OCI-LY3 (cell line): ENCODE measurements around the gene NKAPD1.

Source experiments
- H2AFZ ChIP-seq: fragments of 200-600, 300-600 bp; shearing (Covaris generic); 2 replicates; pipeline ENCODE4 v1.6.0; 2014; ENCODE audit warnings: antibody characterized with exemption, low read depth, low read length
- H3K27ac ChIP-seq: fragments of 200-600, 300-600 bp; sonication (generic); 2 replicates; pipeline ENCODE4 v1.5.1; 2014; ENCODE audit warnings: mild to moderate bottlenecking, low read length, moderate library complexity, mixed read lengths
- H3K27me3 ChIP-seq: fragments of 200-600, 300-600 bp; sonication (generic); 2 replicates; pipeline ENCODE4 v1.6.1; 2014; ENCODE audit warnings: low read depth, low read length, mixed read lengths
- H3K36me3 ChIP-seq: fragments of 200-600, 300-600 bp; sonication (generic); replicated peaks from 2 replicates; pipeline ENCODE3; 2014; ENCODE audit warnings: low read depth, low read length, mixed read lengths
- H3K4me1 ChIP-seq: fragments of 300-600, 200-600 bp; sonication (generic); 2 replicates; pipeline ENCODE4 v1.6.1; 2014; ENCODE audit warnings: low read length, mixed read lengths
- H3K4me2 ChIP-seq: fragments of 200-600, 300-600 bp; sonication (generic); 2 replicates; pipeline ENCODE4 v1.6.1; 2014; ENCODE audit warnings: low read length, mixed read lengths
- H3K4me3 ChIP-seq: fragments of 300-600, 200-600 bp; sonication (generic); 2 replicates; pipeline ENCODE4 v1.5.1; 2014; ENCODE audit warnings: antibody characterized with exemption, mild to moderate bottlenecking, low read length, moderate library complexity
- H3K79me2 ChIP-seq: fragments of 300-600, 200-600 bp; shearing (Covaris generic); 2 replicates; pipeline ENCODE4 v1.6.1; 2014; ENCODE audit warnings: mild to moderate bottlenecking, low read length, mixed read lengths
- H3K9ac ChIP-seq: fragments of 300-600, 200-600 bp; shearing (Covaris generic); 2 replicates; pipeline ENCODE4 v1.6.0; 2014; ENCODE audit warnings: mild to moderate bottlenecking, low read length, moderate library complexity
- H3K9me3 ChIP-seq: fragments of 200-600, 300-600 bp; shearing (Covaris generic); 2 replicates; pipeline ENCODE4 v1.6.1; 2014; ENCODE audit warnings: low read length, mixed read lengths; ENCODE audit not compliant: insufficient read depth
- H4K20me1 ChIP-seq: fragments of 200-600, 300-600 bp; sonication (generic); 2 replicates; pipeline ENCODE4 v1.6.1; 2016; ENCODE audit warnings: low read length, mixed read lengths; ENCODE audit not compliant: insufficient read depth
- CTCF ChIP-seq: fragments of 200-600, 300-600 bp; sonication (generic); IDR thresholded peaks from 2 replicates; pipeline ENCODE4 v1.5.1; 2014; ENCODE audit warnings: antibody characterized with exemption, low read length, low read depth
- EZH2phosphoT487 ChIP-seq: fragments of 200-600 bp; shearing (Covaris generic); IDR thresholded peaks from 2 replicates; pipeline ENCODE4 v1.6.1; 2018; ENCODE audit warnings: antibody characterized with exemption, mixed run types, low read depth

The NKAPD1 gene

GRCh38 chr11:112029460-112029859, 44.6 kb upstream of the NKAPD1 start:
- Histone ChIP-seq H4K20me1 (no peaks in the 10 kb centered on the region), H3K27me3 (no peaks in the 10 kb centered on the region), H2AFZ (no peak overlapping the region), H3K9me3 (no peaks in the 10 kb centered on the region), H3K4me1 (peaks cover 1% of the 10 kb centered on the region), H3K36me3 (peaks cover 46% of the 10 kb centered on the region), H3K4me3 (no peak overlapping the region), H3K27ac (no peak overlapping the region), H3K79me2 (peaks cover 31% of the 10 kb centered on the region), H3K9ac (no peak overlapping the region), H3K4me2 (no peak overlapping the region)
- TF ChIP-seq EZH2phosphoT487 (no peak), CTCF (no peak)

- no peak overlapping the region for H3K9ac ChIP-seq
- H3K4me2 ChIP-seq, result no peak overlapping the region
- TF ChIP-seq EZH2phosphoT487 (no peak), CTCF (no peak)
- no peaks in the 10 kb centered on the region for H3K27me3 ChIP-seq
- H3K79me2 ChIP-seq, result peaks cover 18% of the 10 kb centered on the region
- no peaks in the 10 kb centered on the region for H4K20me1 ChIP-seq
- H3K9me3 ChIP-seq, result no peaks in the 10 kb centered on the region
- H2AFZ ChIP-seq, result no peak overlapping the region
- H3K36me3 ChIP-seq, result peaks cover 62% of the 10 kb centered on the region
- no peak overlapping the region for H3K27ac ChIP-seq
- H3K4me1 ChIP-seq, result no peaks in the 10 kb centered on the region
- no peak overlapping the region for H3K4me3 ChIP-seq
Measured at GRCh38 chr11:112033902-112034301, 40.2 kb upstream of the NKAPD1 start.

GRCh38 chr11:112037527-112037926, 36.6 kb upstream of the NKAPD1 start:
- Histone ChIP-seq H3K4me1 (no peaks in the 10 kb centered on the region), H3K9ac (no peak overlapping the region), H3K79me2 (peaks cover 11% of the 10 kb centered on the region), H4K20me1 (no peaks in the 10 kb centered on the region), H3K9me3 (no peaks in the 10 kb centered on the region), H3K27me3 (no peaks in the 10 kb centered on the region), H3K27ac (no peak overlapping the region), H3K4me3 (no peak overlapping the region), H2AFZ (no peak overlapping the region), H3K36me3 (peaks cover 59% of the 10 kb centered on the region), H3K4me2 (no peak overlapping the region)
- TF ChIP-seq EZH2phosphoT487 (no peak), CTCF (no peak)

- peaks cover 48% of the 10 kb centered on the region for H3K36me3 ChIP-seq
- peaks cover 7% of the 10 kb centered on the region for H3K79me2 ChIP-seq
- no peak overlapping the region for H3K27ac ChIP-seq
Measured at GRCh38 chr11:112042161-112042960, 31.7 kb upstream of the NKAPD1 start.

More at GRCh38 chr11:112042161-112042960, 31.7 kb upstream of the NKAPD1 start:
- H4K20me1 ChIP-seq, result no peaks in the 10 kb centered on the region
- no peaks in the 10 kb centered on the region for H3K9me3 ChIP-seq
- H3K4me2 ChIP-seq, result no peak overlapping the region
- H3K27me3 ChIP-seq, result no peaks in the 10 kb centered on the region
- no peaks in the 10 kb centered on the region for H3K4me1 ChIP-seq
- H3K9ac ChIP-seq, result no peak overlapping the region
- no peak overlapping the region for H2AFZ ChIP-seq
- TF ChIP-seq EZH2phosphoT487 (no peak), CTCF (no peak)
- H3K4me3 ChIP-seq, result no peak overlapping the region
